Endodermal cell (in vitro differentiated cells): ENCODE measurements around the gene KCNN3. TPM values are rescaled to one million over a fixed set of nuclear protein-coding genes. Genes with fewer than 3 reads are reported as not detected.

Experiments
- DNase-seq: peaks from one replicate; pipeline ENCODE4 v3.0.0-alpha.2; 2017
- H3K27ac ChIP-seq: 2 replicates; pipeline ENCODE4 v1.5.1; 2013; ENCODE audit warnings: mild to moderate bottlenecking, low read depth, low read length, moderate library complexity
- H3K27me3 ChIP-seq: 2 replicates; pipeline ENCODE4 v1.6.1; 2013; ENCODE audit warnings: mild to moderate bottlenecking, low read length, moderate library complexity; ENCODE audit not compliant: insufficient read depth, control insufficient read depth, poor library complexity, severe bottlenecking
- H3K36me3 ChIP-seq: 2 replicates; pipeline ENCODE4 v1.7.0; 2013; ENCODE audit warnings: mild to moderate bottlenecking, low read length, moderate library complexity; ENCODE audit not compliant: control insufficient read depth, insufficient read depth
- H3K4me1 ChIP-seq: one replicate; pipeline ENCODE4 v1.7.0; 2013; ENCODE audit warnings: low read length; ENCODE audit not compliant: control insufficient read depth, insufficient read depth
- H3K4me3 ChIP-seq: 2 replicates; pipeline ENCODE4 v1.5.1; 2013; ENCODE audit warnings: mild to moderate bottlenecking, low read length, moderate library complexity
- H3K9ac ChIP-seq: 2 replicates; pipeline ENCODE4 v1.6.1; 2013; ENCODE audit warnings: mild to moderate bottlenecking, low read length, moderate library complexity; ENCODE audit not compliant: poor library complexity, severe bottlenecking; ENCODE audit errors: extremely low read depth
- H3K9me3 ChIP-seq: 2 replicates; pipeline ENCODE4 v1.6.1; 2013; ENCODE audit warnings: mild to moderate bottlenecking, low read length, moderate library complexity; ENCODE audit not compliant: control insufficient read depth
- H3K27ac Mint-ChIP-seq: 2 replicates; pipeline ENCODE4 v1.8.0; 2020; ENCODE audit warnings: mixed read lengths
- H3K27me3 Mint-ChIP-seq: 2 replicates; pipeline ENCODE4 v1.8.0; 2021; ENCODE audit warnings: mild to moderate bottlenecking, mixed read lengths; ENCODE audit not compliant: insufficient read depth
- H3K36me3 Mint-ChIP-seq: 2 replicates; pipeline ENCODE4 v1.8.0; 2020; ENCODE audit warnings: low read depth, mixed read lengths
- H3K4me1 Mint-ChIP-seq: 2 replicates; pipeline ENCODE4 v1.8.0; 2020; ENCODE audit warnings: mixed read lengths
- H3K4me3 Mint-ChIP-seq: 2 replicates; pipeline ENCODE4 v1.8.0; 2020; ENCODE audit warnings: mild to moderate bottlenecking, moderate library complexity, mixed read lengths
- H3K9me3 Mint-ChIP-seq: 2 replicates; pipeline ENCODE4 v1.8.0; 2020; ENCODE audit warnings: mild to moderate bottlenecking, mixed read lengths
- WGBS, 2 experiments: methylation state at CpG; one replicate each; pipeline versions ENCODE4 v1.1.5 to v1.1.7; 2013; ENCODE audit warnings: missing lambda C conversion rate in 2 of 2, mixed read lengths in 1 of 2; ENCODE audit not compliant: insufficient coverage in 1 of 2, insufficient read length in 1 of 2; 5-methylcytosine and 5-hydroxymethylcytosine counted together
- total RNA-seq, 2 donors: library from RNA; stranded (reverse); fragmentation: NEBNext Ultra II Directional in 1 of 2; extraction: Animal tissue kit (Norgen Biotek cat#: 25700) in 1 of 2; gene quantifications; 2 replicates in 1 of 2; 3 replicates in 1 of 2; pipeline ENCODE4 v1.2.1, GENCODE V29; 2021
- TF ChIP-seq, protein P1 (sequence below): fragments of 200-600 bp; sonication (generic); conservative IDR thresholded peaks from 2 replicates; pipeline ENCODE4 v1.5.0; 2021; ENCODE audit warnings: antibody characterized with exemption, mild to moderate bottlenecking

KCNN3 gene
- total RNA-seq, 2 donors from 2014 or later, result 0.57 to 0.75 TPM

DNA sequence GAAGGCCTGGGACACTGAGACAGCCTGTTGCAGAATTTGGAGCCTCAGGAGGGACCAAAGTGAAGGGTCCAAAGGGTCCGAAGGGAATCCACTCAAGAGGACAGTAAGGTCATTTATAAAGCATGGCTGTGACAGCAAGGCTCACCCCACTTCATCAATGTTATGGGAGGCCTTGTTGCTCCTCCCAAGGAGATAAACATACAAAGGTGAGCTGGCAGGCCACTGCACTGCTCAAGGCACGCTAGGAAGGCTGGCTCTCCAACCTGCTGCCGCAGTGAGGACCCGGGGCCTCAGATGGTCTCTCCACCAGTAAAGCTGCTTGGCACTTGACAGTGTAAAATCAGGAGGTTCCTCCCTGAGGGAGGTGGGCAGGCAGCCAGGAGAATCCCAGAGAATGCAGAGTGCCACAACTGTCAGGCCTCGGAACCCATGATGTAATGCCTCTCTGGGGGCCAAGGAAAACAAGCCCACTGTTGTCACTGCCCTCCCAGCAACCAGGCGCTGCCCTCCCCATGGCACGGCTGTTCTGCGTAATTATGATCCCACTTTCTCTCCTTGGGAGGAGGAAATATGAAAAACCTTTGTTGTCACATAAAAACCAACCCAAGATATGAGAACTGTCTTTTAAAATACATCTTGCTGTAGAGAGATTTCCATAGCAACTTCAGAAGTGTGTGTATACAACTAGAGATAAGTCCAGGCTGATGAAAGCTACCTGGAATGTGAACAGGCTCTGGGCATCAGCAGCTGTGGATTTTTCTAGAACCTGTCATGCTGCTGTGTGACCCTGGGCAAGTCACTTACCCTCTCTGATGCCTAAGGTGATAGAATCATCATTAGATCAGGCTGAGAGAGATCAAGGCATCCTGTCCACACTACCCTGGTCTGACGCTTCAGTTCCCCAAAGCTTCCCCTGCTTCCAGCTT, 102.5 kb downstream of the KCNN3 start:
- H3K4me1 Mint-ChIP-seq, result peaks cover 10% of the 10 kb centered on the region
- DNase-seq, result no peak
- TF ChIP-seq, protein P1, sequence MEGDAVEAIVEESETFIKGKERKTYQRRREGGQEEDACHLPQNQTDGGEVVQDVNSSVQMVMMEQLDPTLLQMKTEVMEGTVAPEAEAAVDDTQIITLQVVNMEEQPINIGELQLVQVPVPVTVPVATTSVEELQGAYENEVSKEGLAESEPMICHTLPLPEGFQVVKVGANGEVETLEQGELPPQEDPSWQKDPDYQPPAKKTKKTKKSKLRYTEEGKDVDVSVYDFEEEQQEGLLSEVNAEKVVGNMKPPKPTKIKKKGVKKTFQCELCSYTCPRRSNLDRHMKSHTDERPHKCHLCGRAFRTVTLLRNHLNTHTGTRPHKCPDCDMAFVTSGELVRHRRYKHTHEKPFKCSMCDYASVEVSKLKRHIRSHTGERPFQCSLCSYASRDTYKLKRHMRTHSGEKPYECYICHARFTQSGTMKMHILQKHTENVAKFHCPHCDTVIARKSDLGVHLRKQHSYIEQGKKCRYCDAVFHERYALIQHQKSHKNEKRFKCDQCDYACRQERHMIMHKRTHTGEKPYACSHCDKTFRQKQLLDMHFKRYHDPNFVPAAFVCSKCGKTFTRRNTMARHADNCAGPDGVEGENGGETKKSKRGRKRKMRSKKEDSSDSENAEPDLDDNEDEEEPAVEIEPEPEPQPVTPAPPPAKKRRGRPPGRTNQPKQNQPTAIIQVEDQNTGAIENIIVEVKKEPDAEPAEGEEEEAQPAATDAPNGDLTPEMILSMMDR, result no peak
- no peaks in the 10 kb centered on the region for H3K36me3 Mint-ChIP-seq
- Histone ChIP-seq H3K4me1 (no peaks in the 10 kb centered on the region), H3K4me3 (no peak overlapping the region), H3K9me3 (no peaks in the 10 kb centered on the region), H3K27me3 (no peaks in the 10 kb centered on the region), H3K36me3 (no peaks in the 10 kb centered on the region), H3K9ac (no peak overlapping the region), H3K27ac (no peak overlapping the region)
- H3K27ac Mint-ChIP-seq, result no peak overlapping the region
- H3K4me3 Mint-ChIP-seq, result no peak overlapping the region
- peaks cover 6% of the 10 kb centered on the region for H3K27me3 Mint-ChIP-seq
- H3K9me3 Mint-ChIP-seq, result no peaks in the 10 kb centered on the region
- WGBS, 2 experiments, result 92 to 94% methylated on average over 3 to 9 of the region's 9 CpGs

DNA sequence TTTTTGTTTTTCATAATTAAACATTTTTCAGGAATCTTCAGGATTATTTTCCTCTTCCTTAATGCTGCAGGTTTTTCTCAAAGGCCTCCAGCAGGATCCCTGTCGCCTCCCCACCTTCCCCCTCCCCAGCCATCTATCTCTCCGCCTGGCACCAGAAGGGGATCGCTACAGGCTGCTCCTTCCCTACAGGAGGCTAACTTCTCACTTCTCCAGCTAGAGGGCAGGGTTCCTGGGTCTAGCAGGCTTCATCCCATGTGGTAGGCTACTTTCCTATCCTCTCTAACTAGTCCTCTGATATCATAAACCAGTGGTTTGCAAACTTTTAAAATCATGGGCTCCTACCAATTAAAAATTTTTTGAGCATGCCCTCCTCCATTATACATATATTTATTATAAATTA, 104.1 kb downstream of the KCNN3 start:
- no peaks in the 10 kb centered on the region for H3K9me3 ChIP-seq
- H3K4me1 ChIP-seq, result no peaks in the 10 kb centered on the region
- Mint-ChIP-seq H3K27ac (no peak overlapping the region), H3K9me3 (no peaks in the 10 kb centered on the region), H3K4me1 (peaks cover 8% of the 10 kb centered on the region), H3K36me3 (no peaks in the 10 kb centered on the region), H3K4me3 (no peak overlapping the region), H3K27me3 (peaks cover 13% of the 10 kb centered on the region)
- no peak overlapping the region for H3K9ac ChIP-seq
- H3K27ac ChIP-seq, result no peak overlapping the region
- peaks cover 8% of the 10 kb centered on the region for H3K27me3 ChIP-seq
- 25 to 49% methylated on average over 3 of the region's 3 CpGs for WGBS, 2 experiments
- peak; percentile 76 for DNase-seq
- H3K4me3 ChIP-seq, result no peak overlapping the region
- TF ChIP-seq, protein P1, result peak; percentile 78
- H3K36me3 ChIP-seq, result no peaks in the 10 kb centered on the region

DNA sequence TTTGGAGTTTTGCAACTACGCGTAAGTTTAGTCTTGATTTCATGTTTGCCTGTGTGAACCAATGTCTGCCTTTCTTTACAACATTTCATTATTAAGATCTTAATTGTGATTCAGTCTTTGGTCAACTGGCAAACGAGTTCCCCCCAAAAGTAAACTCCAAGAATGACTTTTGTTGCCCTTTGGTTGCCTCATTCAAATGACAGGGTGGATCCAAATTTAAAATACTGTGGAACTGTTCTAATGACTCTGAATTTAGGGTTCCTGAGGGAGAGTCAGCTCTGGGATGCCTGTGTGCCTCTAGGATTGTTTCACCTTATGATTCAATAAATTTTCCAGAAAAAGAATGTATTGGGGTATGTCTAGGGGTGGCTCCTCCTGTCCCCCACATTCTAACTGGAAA, 105.3 kb downstream of the KCNN3 start:
- Mint-ChIP-seq H3K4me3 (no peak overlapping the region), H3K36me3 (no peaks in the 10 kb centered on the region), H3K27ac (no peak overlapping the region), H3K4me1 (peaks cover 8% of the 10 kb centered on the region), H3K9me3 (no peaks in the 10 kb centered on the region), H3K27me3 (peaks cover 19% of the 10 kb centered on the region)
- no peaks in the 10 kb centered on the region for H3K36me3 ChIP-seq
- H3K4me1 ChIP-seq, result no peaks in the 10 kb centered on the region
- WGBS, 2 experiments, result 67 to 75% methylated on average over 1 to 3 of the region's 3 CpGs
- DNase-seq, result no peak
- no peaks in the 10 kb centered on the region for H3K9me3 ChIP-seq
- H3K9ac ChIP-seq, result no peak overlapping the region
- H3K27ac ChIP-seq, result no peak overlapping the region
- no peak overlapping the region for H3K4me3 ChIP-seq
- H3K27me3 ChIP-seq, result peaks cover 17% of the 10 kb centered on the region
- TF ChIP-seq, protein P1, result no peak
